H1 (cell line): ENCODE data around the gene SOCS3. TPM values are rescaled to one million over a fixed set of nuclear protein-coding genes. Genes with fewer than 3 reads are reported as not detected.

Experiments
- ASH2L ChIP-seq: fragments of 200-600, 300-600 bp; sonication (generic); IDR thresholded peaks from one replicate; pipeline ENCODE4 v1.7.1; 2017; ENCODE audit warnings: low read length
- EP300 ChIP-seq, 2 experiments: IDR thresholded peaks; 1 replicate in 1 of 2; 2 replicates in 1 of 2; pipeline ENCODE4 v1.6.1; 2011 to 2012; ENCODE audit warnings: low read depth in 2 of 2, low read length in 2 of 2, mild to moderate bottlenecking in 2 of 2, borderline replicate concordance in 1 of 2, inconsistent platforms in 1 of 2, moderate library complexity in 1 of 2
- POLR2AphosphoS5 ChIP-seq: IDR thresholded peaks from 2 replicates; pipeline ENCODE4 v1.6.1; 2011; ENCODE audit warnings: low read depth, low read length
- RFX5 ChIP-seq: IDR thresholded peaks from 2 replicates; pipeline ENCODE4 v1.6.1; 2011; ENCODE audit warnings: low read depth, low read length, improper control_type of control experiment, borderline replicate concordance
- RXRA ChIP-seq: IDR thresholded peaks from 2 replicates; pipeline ENCODE4 v1.6.1; 2011; ENCODE audit warnings: low read depth, mild to moderate bottlenecking, low read length, moderate library complexity; ENCODE audit not compliant: insufficient read depth
- SIRT6 ChIP-seq: IDR thresholded peaks from one replicate; pipeline ENCODE4 v1.7.1; 2012; ENCODE audit warnings: low read length, inconsistent platforms
- SRF ChIP-seq: IDR thresholded peaks from 2 replicates; pipeline ENCODE4 v1.6.1; 2011; ENCODE audit warnings: mild to moderate bottlenecking, low read depth, low read length, moderate library complexity
- SUZ12 ChIP-seq: fragments of 200-600 bp; sonication (generic); IDR thresholded peaks from 2 replicates; pipeline ENCODE4 v1.6.1; 2012; ENCODE audit warnings: mild to moderate bottlenecking, inconsistent platforms, low read length, moderate library complexity, mixed read lengths
- polyA plus RNA-seq, 7 experiments: library from polyadenylated mRNA; depleted of rRNA in 3 of 7; stranded (reverse) in 5 of 7; unstranded in 2 of 7; fragments of >200 nt in 5 of 7; fragments of 200-250 nt in 2 of 7; gene quantifications; 1 replicate in 5 of 7; 2 replicates in 1 of 7; 4 replicates in 1 of 7; pipeline versions ENCODE4 v1.2.1 to v1.2.3, GENCODE V29; 2011 to 2013; ENCODE audit warnings: missing spikeins in 2 of 7, mixed read lengths in 2 of 7
- total RNA-seq: library from RNA; stranded (reverse); fragmentation: NEBNext Ultra II Directional; extraction: Animal tissue kit (Norgen Biotek cat#: 25700); gene quantifications from 2 replicates; pipeline ENCODE4 v1.2.1, GENCODE V29; 2021
- TF ChIP-seq, protein P1 (sequence below): fragments of 300-600 bp; sonication (generic); IDR thresholded peaks from 2 replicates; pipeline ENCODE4 v1.7.1; 2012; ENCODE audit warnings: low read length, moderate library complexity, mild to moderate bottlenecking, inconsistent platforms; ENCODE audit not compliant: insufficient replicate concordance

Gene SOCS3
- total and polyA plus RNA-seq, 2 of the 8 experiments (the other 6 are each of a cell fraction or from before 2014, with no cell fraction given), result 10.1 to 47.9 TPM

DNA sequence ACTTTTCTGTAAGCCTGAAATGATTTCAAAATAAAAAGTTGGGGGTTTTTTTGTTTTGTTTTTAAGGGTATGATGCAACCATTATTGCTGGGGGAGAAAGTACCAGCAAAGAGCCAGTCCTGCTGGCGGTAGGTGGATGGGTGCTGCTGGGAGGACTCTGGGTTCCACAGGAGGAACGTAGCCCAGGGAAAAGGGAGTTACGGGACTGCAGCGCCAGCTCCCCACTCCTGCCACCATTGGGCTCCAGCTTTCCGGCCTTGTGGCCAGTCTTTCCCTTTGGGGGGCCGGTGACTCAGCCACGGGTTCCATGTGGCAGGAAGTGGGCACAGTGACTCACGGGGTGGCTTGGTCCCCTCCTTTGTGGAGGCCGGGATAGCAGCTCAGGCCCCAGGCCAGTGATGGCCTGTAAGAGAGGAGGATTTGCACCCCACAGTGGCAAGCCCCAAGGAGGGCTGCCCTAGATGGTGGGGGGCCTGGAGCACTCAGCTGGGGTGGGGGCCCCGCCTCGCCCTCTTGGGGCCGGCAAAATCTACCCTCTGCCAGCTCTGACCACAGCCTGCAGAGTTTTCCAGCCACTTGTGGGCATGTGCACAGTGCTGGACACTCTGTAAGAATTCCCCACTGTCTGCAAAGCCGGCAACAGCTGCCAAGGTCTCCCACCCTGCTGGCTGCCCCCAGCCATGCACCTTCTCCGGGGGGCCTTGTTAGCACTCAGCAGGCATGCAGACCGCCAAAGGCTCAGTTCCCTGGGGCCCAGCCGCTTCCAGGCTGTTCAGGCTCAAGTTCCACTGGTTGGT, 30.4 kb downstream of the SOCS3 start (continued):
- TF ChIP-seq, protein P1, sequence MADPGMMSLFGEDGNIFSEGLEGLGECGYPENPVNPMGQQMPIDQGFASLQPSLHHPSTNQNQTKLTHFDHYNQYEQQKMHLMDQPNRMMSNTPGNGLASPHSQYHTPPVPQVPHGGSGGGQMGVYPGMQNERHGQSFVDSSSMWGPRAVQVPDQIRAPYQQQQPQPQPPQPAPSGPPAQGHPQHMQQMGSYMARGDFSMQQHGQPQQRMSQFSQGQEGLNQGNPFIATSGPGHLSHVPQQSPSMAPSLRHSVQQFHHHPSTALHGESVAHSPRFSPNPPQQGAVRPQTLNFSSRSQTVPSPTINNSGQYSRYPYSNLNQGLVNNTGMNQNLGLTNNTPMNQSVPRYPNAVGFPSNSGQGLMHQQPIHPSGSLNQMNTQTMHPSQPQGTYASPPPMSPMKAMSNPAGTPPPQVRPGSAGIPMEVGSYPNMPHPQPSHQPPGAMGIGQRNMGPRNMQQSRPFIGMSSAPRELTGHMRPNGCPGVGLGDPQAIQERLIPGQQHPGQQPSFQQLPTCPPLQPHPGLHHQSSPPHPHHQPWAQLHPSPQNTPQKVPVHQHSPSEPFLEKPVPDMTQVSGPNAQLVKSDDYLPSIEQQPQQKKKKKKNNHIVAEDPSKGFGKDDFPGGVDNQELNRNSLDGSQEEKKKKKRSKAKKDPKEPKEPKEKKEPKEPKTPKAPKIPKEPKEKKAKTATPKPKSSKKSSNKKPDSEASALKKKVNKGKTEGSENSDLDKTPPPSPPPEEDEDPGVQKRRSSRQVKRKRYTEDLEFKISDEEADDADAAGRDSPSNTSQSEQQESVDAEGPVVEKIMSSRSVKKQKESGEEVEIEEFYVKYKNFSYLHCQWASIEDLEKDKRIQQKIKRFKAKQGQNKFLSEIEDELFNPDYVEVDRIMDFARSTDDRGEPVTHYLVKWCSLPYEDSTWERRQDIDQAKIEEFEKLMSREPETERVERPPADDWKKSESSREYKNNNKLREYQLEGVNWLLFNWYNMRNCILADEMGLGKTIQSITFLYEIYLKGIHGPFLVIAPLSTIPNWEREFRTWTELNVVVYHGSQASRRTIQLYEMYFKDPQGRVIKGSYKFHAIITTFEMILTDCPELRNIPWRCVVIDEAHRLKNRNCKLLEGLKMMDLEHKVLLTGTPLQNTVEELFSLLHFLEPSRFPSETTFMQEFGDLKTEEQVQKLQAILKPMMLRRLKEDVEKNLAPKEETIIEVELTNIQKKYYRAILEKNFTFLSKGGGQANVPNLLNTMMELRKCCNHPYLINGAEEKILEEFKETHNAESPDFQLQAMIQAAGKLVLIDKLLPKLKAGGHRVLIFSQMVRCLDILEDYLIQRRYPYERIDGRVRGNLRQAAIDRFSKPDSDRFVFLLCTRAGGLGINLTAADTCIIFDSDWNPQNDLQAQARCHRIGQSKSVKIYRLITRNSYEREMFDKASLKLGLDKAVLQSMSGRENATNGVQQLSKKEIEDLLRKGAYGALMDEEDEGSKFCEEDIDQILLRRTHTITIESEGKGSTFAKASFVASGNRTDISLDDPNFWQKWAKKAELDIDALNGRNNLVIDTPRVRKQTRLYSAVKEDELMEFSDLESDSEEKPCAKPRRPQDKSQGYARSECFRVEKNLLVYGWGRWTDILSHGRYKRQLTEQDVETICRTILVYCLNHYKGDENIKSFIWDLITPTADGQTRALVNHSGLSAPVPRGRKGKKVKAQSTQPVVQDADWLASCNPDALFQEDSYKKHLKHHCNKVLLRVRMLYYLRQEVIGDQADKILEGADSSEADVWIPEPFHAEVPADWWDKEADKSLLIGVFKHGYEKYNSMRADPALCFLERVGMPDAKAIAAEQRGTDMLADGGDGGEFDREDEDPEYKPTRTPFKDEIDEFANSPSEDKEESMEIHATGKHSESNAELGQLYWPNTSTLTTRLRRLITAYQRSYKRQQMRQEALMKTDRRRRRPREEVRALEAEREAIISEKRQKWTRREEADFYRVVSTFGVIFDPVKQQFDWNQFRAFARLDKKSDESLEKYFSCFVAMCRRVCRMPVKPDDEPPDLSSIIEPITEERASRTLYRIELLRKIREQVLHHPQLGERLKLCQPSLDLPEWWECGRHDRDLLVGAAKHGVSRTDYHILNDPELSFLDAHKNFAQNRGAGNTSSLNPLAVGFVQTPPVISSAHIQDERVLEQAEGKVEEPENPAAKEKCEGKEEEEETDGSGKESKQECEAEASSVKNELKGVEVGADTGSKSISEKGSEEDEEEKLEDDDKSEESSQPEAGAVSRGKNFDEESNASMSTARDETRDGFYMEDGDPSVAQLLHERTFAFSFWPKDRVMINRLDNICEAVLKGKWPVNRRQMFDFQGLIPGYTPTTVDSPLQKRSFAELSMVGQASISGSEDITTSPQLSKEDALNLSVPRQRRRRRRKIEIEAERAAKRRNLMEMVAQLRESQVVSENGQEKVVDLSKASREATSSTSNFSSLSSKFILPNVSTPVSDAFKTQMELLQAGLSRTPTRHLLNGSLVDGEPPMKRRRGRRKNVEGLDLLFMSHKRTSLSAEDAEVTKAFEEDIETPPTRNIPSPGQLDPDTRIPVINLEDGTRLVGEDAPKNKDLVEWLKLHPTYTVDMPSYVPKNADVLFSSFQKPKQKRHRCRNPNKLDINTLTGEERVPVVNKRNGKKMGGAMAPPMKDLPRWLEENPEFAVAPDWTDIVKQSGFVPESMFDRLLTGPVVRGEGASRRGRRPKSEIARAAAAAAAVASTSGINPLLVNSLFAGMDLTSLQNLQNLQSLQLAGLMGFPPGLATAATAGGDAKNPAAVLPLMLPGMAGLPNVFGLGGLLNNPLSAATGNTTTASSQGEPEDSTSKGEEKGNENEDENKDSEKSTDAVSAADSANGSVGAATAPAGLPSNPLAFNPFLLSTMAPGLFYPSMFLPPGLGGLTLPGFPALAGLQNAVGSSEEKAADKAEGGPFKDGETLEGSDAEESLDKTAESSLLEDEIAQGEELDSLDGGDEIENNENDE, result no peak
- TF ChIP-seq ASH2L, result no peak
- TF ChIP-seq SRF, result no peak
- no peak for TF ChIP-seq EP300 (IDR thresholded peaks at IDR 0.05; ENCODE audit: borderline replicate concordance in 1 of 2, low read depth in 2 of 2, low read length in 2 of 2)
- TF ChIP-seq POLR2AphosphoS5, result no peak
- no peak for TF ChIP-seq RXRA
- TF ChIP-seq SIRT6, result no peak
- TF ChIP-seq SUZ12, result no peak
- no peak for TF ChIP-seq RFX5
